Stimulated activated CD4-positive, alpha-beta T cell treated with anti-CD3 and anti-CD28 coated beads, Interleukin-12 subunit alpha, Interleukin-12 subunit beta, amount 100 ng/mL, for 24 hours (primary cell): ENCODE measurements around the gene MOB1B.

ENCODE experiments used
- DNase-seq, 2 experiments: peaks; one replicate each; pipeline ENCODE4 v3.0.0-alpha.2; 2020; ENCODE audit warnings: low read depth in 2 of 2

The MOB1B gene

GRCh38 chr4:70914631-70915030 is 12.5 kb downstream of the MOB1B start:
- no peak for DNase-seq

- DNase-seq: no peak
These were observed 13.1 kb downstream of the MOB1B start for GRCh38 chr4:70915036-70915815.

GRCh38 chr4:70915874-70916559 is 13.8 kb downstream of the MOB1B start:
- no peak for DNase-seq

- no peak for DNase-seq
These were observed 18.4 kb downstream of the MOB1B start for GRCh38 chr4:70920592-70920991.

- no peak for DNase-seq
These were observed 23.2 kb downstream of the MOB1B start for GRCh38 chr4:70925418-70925817.

- DNase-seq: no peak
These were observed 23.9 kb downstream of the MOB1B start for GRCh38 chr4:70925899-70926635.

GRCh38 chr4:70927502-70928137 is 25.5 kb downstream of the MOB1B start:
- no peak for DNase-seq

- DNase-seq: no peak
These were observed 28.5 kb downstream of the MOB1B start for GRCh38 chr4:70930530-70931256.

- DNase-seq: no peak
These were observed 29.2 kb downstream of the MOB1B start for GRCh38 chr4:70931347-70931746.

GRCh38 chr4:70932984-70933383 is 30.8 kb downstream of the MOB1B start:
- no peak for DNase-seq

GRCh38 chr4:70935038-70935695 is 33.0 kb downstream of the MOB1B start:
- DNase-seq: no peak

GRCh38 chr4:70936200-70936787 is 34.1 kb downstream of the MOB1B start:
- no peak for DNase-seq

GRCh38 chr4:70938086-70938485 is 35.9 kb downstream of the MOB1B start:
- DNase-seq: no peak

- no peak for DNase-seq
These were observed 38.0 kb downstream of the MOB1B start for GRCh38 chr4:70940134-70940533.

- no peak for DNase-seq
These were observed 40.9 kb downstream of the MOB1B start for GRCh38 chr4:70943114-70943513.

GRCh38 chr4:70945046-70945445 is 42.9 kb downstream of the MOB1B start:
- DNase-seq: no peak

- no peak for DNase-seq
These were observed 43.4 kb downstream of the MOB1B start for GRCh38 chr4:70945452-70946055.

GRCh38 chr4:70946939-70947338 is 44.8 kb downstream of the MOB1B start:
- DNase-seq: no peak

GRCh38 chr4:70948665-70949260 is 46.6 kb downstream of the MOB1B start:
- no peak for DNase-seq

GRCh38 chr4:70954032-70954431 is 51.9 kb downstream of the MOB1B start:
- no peak for DNase-seq
